Measurements from ENCODE around the gene STAU1.
"Not testable (repeated sequence)": the region's sequence is repeated elsewhere in the genome, so short reads cannot be mapped to it uniquely, and the experiment has no call there.

The STAU1 gene

DNA sequence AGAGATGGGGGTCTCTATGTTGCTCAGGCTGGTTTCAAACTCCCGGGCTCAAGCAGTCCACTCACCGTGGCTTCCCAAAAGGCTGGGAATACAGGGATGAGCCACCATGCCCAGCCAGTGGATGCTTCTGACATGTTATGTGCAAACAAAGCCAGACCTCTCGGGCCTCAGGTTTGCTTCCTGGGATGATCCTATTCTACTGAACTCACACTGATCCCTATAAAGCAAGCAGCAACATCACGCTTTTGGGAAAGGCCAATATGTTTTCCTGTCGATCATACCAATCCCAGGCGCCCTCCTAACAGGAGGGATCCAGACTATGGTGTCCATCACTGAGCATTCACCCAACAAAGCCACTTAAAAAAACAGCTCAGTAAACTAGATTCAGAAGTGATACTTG lies 81.8 kb downstream of the STAU1 start:
- no peak overlapping the region for H3K4me2 ChIP-seq (ENCODE audit: low read length)
- no peak overlapping the region for H3K4me3 ChIP-seq (ENCODE audit: low read length)
- H3K36me3 ChIP-seq (ENCODE audit: insufficient read depth, low read length), result peaks cover 51% of the 10 kb centered on the region
- no peaks in the 10 kb centered on the region for H3K27me3 ChIP-seq (ENCODE audit: control insufficient read depth, insufficient read depth, low read length)
- no peaks in the 10 kb centered on the region for H3K9me3 ChIP-seq (replicated peaks; ENCODE audit: low read length)
- H3K9ac ChIP-seq (ENCODE audit: low read depth, low read length), result no peak overlapping the region
- no peaks in the 10 kb centered on the region for H3K4me1 ChIP-seq (ENCODE audit: control insufficient read depth, insufficient read depth, low read length)

DNA sequence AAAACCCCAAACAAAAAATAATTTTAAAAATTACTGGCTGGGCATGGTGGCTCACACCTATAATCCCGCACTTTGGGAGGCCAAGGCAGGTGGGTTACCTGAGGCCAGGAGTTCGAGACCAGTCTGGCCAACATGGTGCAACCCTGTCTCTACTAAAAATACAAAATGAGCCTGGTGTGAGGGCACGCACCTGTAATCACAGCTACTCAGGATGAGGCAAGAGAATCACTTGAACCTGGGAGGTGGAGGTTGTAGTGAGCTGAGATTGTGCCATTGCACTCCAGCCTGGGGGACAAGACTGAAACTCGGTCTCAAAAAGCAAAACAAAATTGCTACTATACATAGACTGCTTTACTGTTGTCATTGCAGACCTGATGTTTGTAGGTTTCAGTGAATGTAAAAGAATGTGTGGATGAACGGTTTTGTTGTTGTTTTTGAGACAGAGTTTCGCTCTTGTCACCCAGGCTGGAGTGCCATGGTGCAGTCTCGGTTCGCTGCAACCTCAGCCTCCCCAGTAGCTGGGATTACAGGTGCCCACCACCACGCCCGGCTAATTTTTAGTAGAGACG lies 83.1 kb downstream of the STAU1 start:
- H3K4me2 ChIP-seq (ENCODE audit: low read length); H3K27me3 ChIP-seq (ENCODE audit: control insufficient read depth, insufficient read depth, low read length); H3K4me1 ChIP-seq (ENCODE audit: control insufficient read depth, insufficient read depth, low read length); H3K9me3 ChIP-seq (replicated peaks; ENCODE audit: low read length); H3K9ac ChIP-seq (ENCODE audit: low read depth, low read length); H3K4me3 ChIP-seq (ENCODE audit: low read length): not testable (repeated sequence)
- H3K36me3 ChIP-seq (ENCODE audit: insufficient read depth, low read length), result peaks cover 51% of the 10 kb centered on the region

DNA sequence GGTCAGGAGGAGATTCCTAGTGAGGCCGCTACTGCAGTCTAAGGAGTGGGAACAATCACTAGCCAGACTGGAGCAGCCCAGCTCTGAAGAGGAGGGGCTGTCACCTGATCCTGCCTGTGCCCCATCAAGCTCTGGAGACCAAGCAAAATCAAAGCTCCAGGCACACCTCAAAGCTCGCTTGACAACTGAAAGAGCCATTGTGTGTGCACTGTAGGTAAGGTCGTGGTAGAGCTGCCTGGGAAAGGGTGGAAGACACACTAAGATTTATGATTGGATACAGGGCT lies 83.8 kb downstream of the STAU1 start:
- no peaks in the 10 kb centered on the region for H3K27me3 ChIP-seq (ENCODE audit: control insufficient read depth, insufficient read depth, low read length)
- H3K9ac ChIP-seq (ENCODE audit: low read depth, low read length), result no peak overlapping the region
- H3K36me3 ChIP-seq (ENCODE audit: insufficient read depth, low read length), result peaks cover 47% of the 10 kb centered on the region
- no peak overlapping the region for H3K4me3 ChIP-seq (ENCODE audit: low read length)
- no peaks in the 10 kb centered on the region for H3K4me1 ChIP-seq (ENCODE audit: control insufficient read depth, insufficient read depth, low read length)
- H3K4me2 ChIP-seq (ENCODE audit: low read length), result no peak overlapping the region
- no peaks in the 10 kb centered on the region for H3K9me3 ChIP-seq (replicated peaks; ENCODE audit: low read length)

DNA sequence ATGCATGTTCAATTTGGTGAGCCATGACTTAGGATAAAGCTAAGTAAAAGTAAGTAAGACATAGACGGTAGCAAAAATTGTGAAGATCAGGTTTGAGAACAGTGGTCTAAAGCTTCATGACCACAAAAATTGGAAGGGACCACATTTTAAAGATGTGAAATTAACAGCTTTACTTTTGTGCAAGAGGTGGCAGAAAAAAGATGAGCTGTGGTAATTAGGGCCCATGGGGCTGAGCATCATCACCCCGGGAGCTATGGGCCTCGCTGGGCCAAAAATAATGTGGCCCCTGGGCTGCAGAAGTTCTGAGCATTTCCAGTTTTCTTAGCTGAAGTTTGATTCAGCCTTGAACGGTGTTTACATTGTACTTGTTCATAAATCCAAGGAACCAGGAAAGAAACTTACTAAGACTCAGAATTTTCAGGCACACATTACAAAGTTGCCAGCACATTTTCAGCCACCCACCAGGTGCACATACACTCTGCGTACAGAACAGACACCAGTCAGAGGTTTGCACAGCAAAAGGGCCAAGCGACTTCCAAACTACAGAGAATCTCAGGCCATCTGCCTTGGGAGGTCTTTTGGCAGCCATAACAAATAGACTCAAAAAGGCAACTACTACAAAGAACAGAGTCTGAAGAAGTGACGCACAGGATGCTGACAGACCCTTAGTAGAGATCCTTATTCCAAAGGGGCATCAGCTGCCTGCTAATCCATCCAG lies 84.3 kb downstream of the STAU1 start:
- Histone ChIP-seq H3K36me3 (ENCODE audit: insufficient read depth, low read length) (peaks cover 49% of the 10 kb centered on the region), H3K9me3 (replicated peaks; ENCODE audit: low read length) (no peaks in the 10 kb centered on the region), H3K27me3 (ENCODE audit: control insufficient read depth, insufficient read depth, low read length) (no peaks in the 10 kb centered on the region), H3K4me1 (ENCODE audit: control insufficient read depth, insufficient read depth, low read length) (no peaks in the 10 kb centered on the region), H3K4me2 (ENCODE audit: low read length) (no peak overlapping the region), H3K9ac (ENCODE audit: low read depth, low read length) (no peak overlapping the region), H3K4me3 (ENCODE audit: low read length) (no peak overlapping the region)

DNA sequence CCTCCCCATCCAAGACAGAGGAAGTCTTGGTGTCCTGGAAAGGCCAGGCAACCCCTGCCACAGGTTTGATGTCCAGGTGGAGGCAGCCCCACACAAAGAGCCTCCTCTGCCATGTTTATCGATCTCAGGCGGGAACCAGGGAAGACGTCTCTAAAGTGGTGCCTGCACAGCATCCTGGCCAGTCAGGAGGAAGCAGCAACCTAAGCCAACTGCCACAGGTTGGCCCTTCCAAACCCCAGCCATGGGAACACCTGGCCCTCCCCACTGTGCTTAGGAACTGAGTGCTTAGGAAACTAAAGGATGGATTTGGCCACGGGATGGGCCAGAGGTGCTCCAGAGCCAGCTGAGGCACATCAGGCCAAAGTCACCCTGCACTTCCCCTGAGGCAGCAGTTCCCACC lies 85.1 kb downstream of the STAU1 start:
- Histone ChIP-seq H3K36me3 (ENCODE audit: insufficient read depth, low read length) (peaks cover 55% of the 10 kb centered on the region), H3K9me3 (replicated peaks; ENCODE audit: low read length) (no peaks in the 10 kb centered on the region), H3K4me1 (ENCODE audit: control insufficient read depth, insufficient read depth, low read length) (no peaks in the 10 kb centered on the region), H3K4me3 (ENCODE audit: low read length) (no peak overlapping the region), H3K4me2 (ENCODE audit: low read length) (no peak overlapping the region), H3K27me3 (ENCODE audit: control insufficient read depth, insufficient read depth, low read length) (no peaks in the 10 kb centered on the region), H3K9ac (ENCODE audit: low read depth, low read length) (no peak overlapping the region)

DNA sequence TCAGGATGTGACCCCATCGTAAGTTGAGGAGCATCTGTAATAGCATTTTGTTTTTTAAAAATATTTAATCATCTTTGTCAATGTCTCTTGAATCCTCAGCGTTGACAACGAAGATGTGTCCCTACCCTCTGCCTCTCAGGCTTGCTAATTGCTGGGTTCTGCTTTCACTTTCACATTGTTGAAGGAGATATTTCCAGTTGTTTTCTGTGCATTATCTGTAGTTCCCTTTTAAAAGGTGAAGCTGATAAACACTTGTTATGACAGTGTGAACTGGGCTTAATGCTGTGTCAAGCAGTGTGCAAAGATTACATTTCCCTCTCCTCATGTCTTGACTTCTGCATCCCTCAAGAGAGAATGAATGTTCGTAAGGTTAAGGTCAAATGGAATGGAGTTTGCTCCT lies 87.2 kb downstream of the STAU1 start:
- Histone ChIP-seq H3K9me3 (replicated peaks; ENCODE audit: low read length) (no peaks in the 10 kb centered on the region), H3K4me2 (ENCODE audit: low read length) (no peak overlapping the region), H3K4me3 (ENCODE audit: low read length) (no peak overlapping the region), H3K27me3 (ENCODE audit: control insufficient read depth, insufficient read depth, low read length) (no peaks in the 10 kb centered on the region), H3K36me3 (ENCODE audit: insufficient read depth, low read length) (peaks cover 68% of the 10 kb centered on the region), H3K9ac (ENCODE audit: low read depth, low read length) (no peak overlapping the region), H3K4me1 (ENCODE audit: control insufficient read depth, insufficient read depth, low read length) (no peaks in the 10 kb centered on the region)

DNA sequence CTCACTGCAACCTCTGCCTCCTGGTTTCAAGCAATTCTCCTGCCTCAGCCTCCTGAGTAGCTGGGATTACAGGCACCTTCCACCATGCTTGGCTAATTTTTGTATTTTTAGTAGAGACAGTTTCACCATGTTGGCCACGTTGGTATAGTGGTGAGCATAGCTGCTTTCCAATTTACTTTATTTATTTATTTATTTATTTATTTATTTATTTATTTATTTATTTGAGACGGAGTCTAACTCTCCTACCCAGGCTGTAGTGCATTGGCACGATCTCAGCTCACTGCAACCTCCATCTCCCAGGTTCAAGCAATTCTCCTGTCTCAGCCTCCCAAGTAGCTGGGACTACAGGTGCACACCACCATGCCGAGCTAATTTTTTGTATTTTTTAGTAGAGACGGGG lies 87.8 kb downstream of the STAU1 start:
- not testable (repeated sequence) for H3K4me1 ChIP-seq (ENCODE audit: control insufficient read depth, insufficient read depth, low read length); H3K9ac ChIP-seq (ENCODE audit: low read depth, low read length); H3K4me2 ChIP-seq (ENCODE audit: low read length); H3K4me3 ChIP-seq (ENCODE audit: low read length); H3K27me3 ChIP-seq (ENCODE audit: control insufficient read depth, insufficient read depth, low read length); H3K9me3 ChIP-seq (replicated peaks; ENCODE audit: low read length)
- peaks cover 70% of the 10 kb centered on the region for H3K36me3 ChIP-seq (ENCODE audit: insufficient read depth, low read length)

DNA sequence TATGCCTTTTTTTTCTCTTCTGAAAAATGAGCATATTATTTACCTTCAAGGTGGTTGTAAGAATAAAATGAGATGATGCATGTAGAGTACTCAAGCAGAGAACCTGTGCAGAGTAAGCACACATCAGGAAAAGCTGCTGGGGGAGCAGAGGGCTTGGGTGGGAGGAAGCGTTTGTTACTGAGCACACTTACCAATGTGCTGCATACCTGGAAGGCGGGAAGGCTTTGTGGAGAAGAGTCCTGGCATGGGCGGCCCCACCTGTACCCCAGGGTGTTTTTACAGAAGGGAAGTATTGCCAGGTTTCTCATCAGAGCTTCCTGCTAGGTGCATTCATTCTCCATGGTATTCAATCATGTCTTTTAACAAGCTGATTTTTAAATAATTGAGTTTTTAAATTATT lies 89.1 kb downstream of the STAU1 start:
- Histone ChIP-seq H3K9me3 (replicated peaks; ENCODE audit: low read length) (no peaks in the 10 kb centered on the region), H3K27me3 (ENCODE audit: control insufficient read depth, insufficient read depth, low read length) (no peaks in the 10 kb centered on the region), H3K36me3 (ENCODE audit: insufficient read depth, low read length) (peaks cover 76% of the 10 kb centered on the region), H3K4me2 (ENCODE audit: low read length) (no peak overlapping the region), H3K4me1 (ENCODE audit: control insufficient read depth, insufficient read depth, low read length) (no peaks in the 10 kb centered on the region), H3K4me3 (ENCODE audit: low read length) (no peak overlapping the region), H3K9ac (ENCODE audit: low read depth, low read length) (no peak overlapping the region)

DNA sequence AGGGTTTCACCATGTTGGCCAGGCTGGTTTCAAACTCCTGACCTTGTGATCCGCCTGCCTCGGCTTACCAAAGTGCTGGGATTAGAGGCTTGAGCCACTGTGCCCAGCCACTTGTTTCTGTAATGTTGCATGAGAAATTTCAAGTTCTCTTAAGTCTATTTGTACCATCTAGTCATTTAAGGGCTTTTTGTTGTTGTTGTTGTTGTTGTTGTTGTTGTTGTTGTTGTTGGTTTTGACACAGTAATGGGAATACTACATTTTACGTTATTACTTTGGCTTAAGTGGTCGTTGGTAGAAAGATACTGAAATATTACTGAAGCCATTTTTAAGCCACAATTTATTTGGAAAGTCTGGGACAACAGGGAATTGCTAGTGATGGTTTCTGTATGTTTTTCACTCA lies 90.0 kb downstream of the STAU1 start:
- Histone ChIP-seq H3K36me3 (ENCODE audit: insufficient read depth, low read length) (peaks cover 69% of the 10 kb centered on the region), H3K27me3 (ENCODE audit: control insufficient read depth, insufficient read depth, low read length) (no peaks in the 10 kb centered on the region), H3K9ac (ENCODE audit: low read depth, low read length) (no peak overlapping the region), H3K9me3 (replicated peaks; ENCODE audit: low read length) (no peaks in the 10 kb centered on the region), H3K4me1 (ENCODE audit: control insufficient read depth, insufficient read depth, low read length) (no peaks in the 10 kb centered on the region), H3K4me3 (ENCODE audit: low read length) (no peak overlapping the region), H3K4me2 (ENCODE audit: low read length) (no peak overlapping the region)

DNA sequence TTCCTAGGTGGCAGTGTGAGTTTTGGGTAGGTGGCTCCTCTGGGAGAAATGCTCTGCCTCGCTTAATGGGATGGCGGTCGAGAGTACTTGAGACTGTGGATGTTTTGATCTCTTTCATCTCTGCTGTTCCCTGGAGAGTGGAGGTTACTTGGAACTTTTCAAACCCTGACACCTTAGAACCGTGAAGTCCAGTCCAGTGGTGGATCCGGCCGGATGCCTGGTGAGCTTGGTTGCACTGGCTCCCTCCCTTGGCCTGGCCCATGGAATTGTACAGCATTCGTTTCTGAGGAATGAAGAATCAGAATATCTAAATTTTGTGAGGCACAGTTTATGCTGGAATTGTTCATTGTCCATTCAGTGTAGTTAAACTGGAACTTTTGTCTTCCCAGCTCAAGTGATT lies 91.0 kb downstream of the STAU1 start:
- no peak overlapping the region for H3K4me3 ChIP-seq (ENCODE audit: low read length)
- no peak overlapping the region for H3K4me2 ChIP-seq (ENCODE audit: low read length)
- no peaks in the 10 kb centered on the region for H3K4me1 ChIP-seq (ENCODE audit: control insufficient read depth, insufficient read depth, low read length)
- peaks cover 62% of the 10 kb centered on the region for H3K36me3 ChIP-seq (ENCODE audit: insufficient read depth, low read length)
- H3K9ac ChIP-seq (ENCODE audit: low read depth, low read length), result no peak overlapping the region
- H3K27me3 ChIP-seq (ENCODE audit: control insufficient read depth, insufficient read depth, low read length), result no peaks in the 10 kb centered on the region
- no peaks in the 10 kb centered on the region for H3K9me3 ChIP-seq (replicated peaks; ENCODE audit: low read length)

DNA sequence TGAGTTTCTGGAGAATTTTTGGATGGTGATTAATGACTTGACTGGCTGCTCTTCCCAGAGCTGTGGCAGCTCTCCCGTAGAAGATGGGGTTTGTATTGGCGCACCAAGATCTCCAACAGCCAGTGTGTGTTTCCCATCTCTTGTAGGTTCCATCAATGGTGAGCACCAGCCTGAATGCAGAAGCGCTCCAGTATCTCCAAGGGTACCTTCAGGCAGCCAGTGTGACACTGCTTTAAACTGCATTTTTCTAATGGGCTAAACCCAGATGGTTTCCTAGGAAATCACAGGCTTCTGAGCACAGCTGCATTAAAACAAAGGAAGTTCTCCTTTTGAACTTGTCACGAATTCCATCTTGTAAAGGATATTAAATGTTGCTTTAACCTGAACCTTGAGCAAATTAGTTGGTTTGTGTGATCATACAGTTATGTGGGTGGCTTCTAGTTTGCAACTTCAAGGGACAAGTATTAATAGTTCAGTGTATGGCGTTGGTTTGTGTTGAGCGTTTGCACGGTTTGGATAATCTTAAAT lies 91.9 kb downstream of the STAU1 start:
- H3K36me3 ChIP-seq (ENCODE audit: insufficient read depth, low read length), result peaks cover 60% of the 10 kb centered on the region
- H3K9me3 ChIP-seq (replicated peaks; ENCODE audit: low read length), result no peaks in the 10 kb centered on the region

DNA sequence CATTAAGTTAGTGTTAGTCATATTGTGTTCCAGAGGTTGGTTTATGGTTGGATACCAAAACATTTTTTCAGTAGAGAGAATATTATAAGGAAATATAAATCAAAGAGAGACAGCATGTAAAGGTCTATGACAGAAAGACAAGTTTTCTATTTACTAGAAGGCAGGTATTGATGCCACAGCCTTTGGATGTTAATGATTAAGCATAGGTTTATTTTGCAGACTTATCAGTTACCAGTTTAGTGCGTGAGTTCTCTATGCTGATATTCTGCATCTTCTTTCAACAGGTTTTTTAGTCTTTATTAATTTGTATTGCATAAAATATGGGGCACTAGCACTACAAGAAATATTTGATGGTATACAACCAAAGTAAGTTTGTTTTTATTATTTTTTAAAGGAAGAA lies 96.4 kb downstream of the STAU1 start:
- H3K4me2 ChIP-seq (ENCODE audit: low read length), result no peak overlapping the region
- H3K4me3 ChIP-seq (ENCODE audit: low read length), result no peak overlapping the region
- peaks cover 75% of the 10 kb centered on the region for H3K36me3 ChIP-seq (ENCODE audit: insufficient read depth, low read length)
- H3K4me1 ChIP-seq (ENCODE audit: control insufficient read depth, insufficient read depth, low read length), result no peaks in the 10 kb centered on the region
- H3K27me3 ChIP-seq (ENCODE audit: control insufficient read depth, insufficient read depth, low read length), result no peaks in the 10 kb centered on the region
- no peaks in the 10 kb centered on the region for H3K9me3 ChIP-seq (replicated peaks; ENCODE audit: low read length)
- H3K9ac ChIP-seq (ENCODE audit: low read depth, low read length), result no peak overlapping the region

More for the DNA sequence above, 91.9 kb downstream of the STAU1 start:
- Histone ChIP-seq H3K4me1 (ENCODE audit: control insufficient read depth, insufficient read depth, low read length) (no peaks in the 10 kb centered on the region), H3K27me3 (ENCODE audit: control insufficient read depth, insufficient read depth, low read length) (no peaks in the 10 kb centered on the region), H3K4me3 (ENCODE audit: low read length) (no peak overlapping the region), H3K4me2 (ENCODE audit: low read length) (no peak overlapping the region), H3K9ac (ENCODE audit: low read depth, low read length) (no peak overlapping the region)

All from skeletal muscle satellite cell (primary cell).